Measurements from ENCODE around the gene FTSJ1. TPM values are rescaled to one million over a fixed set of nuclear protein-coding genes. Genes with fewer than 3 reads are reported as not detected.

FTSJ1 gene
- total RNA-seq, 1 experiment from 2014 or later, result 49.4 TPM

DNA sequence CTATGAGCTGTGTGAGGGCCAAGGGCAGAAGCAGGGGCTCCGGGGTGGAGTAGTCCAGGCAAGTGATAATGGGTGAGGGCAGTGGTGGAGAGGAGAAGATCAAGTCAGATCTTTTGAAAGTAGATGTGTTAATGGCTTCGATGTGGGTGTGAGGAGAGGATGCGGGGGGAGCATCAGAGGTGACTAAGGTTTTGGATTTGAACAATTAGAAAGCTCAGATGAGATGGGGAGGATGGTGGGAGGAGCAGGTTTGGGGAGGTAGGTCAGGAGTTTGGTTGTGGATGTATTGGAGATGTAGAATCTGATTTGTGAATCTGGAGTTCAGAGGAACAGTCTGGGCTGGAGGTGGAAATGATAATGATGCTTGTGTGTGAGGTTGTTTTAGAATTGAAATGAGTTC, 4.6 kb downstream of the FTSJ1 start:
- no peak overlapping the region for H3T11ph ChIP-seq (ENCODE audit: low read length)
- no peak overlapping the region for H2BK15ac ChIP-seq (ENCODE audit: low read depth, low read length)
- no peak overlapping the region for H2BK12ac ChIP-seq (ENCODE audit: insufficient read length, low read depth, low read length)
- no peaks in the 10 kb centered on the region for H3K79me1 ChIP-seq (ENCODE audit: insufficient read depth, low read depth, low read length, poor library complexity, severe bottlenecking)
- H4K8ac ChIP-seq (replicated peaks; ENCODE audit: insufficient read length, low read depth, low read length), result no peak overlapping the region
- no peak overlapping the region for H3K14ac ChIP-seq (ENCODE audit: insufficient read depth, low read length)
- Mint-ChIP-seq H3K4me1 (peaks cover 6 to 7% of the 10 kb centered on the region in 2 experiments), H3K27ac (no peak overlapping the region), H3K27me3 (ENCODE audit: low read depth) (peaks cover 1% of the 10 kb centered on the region), H3K9me3 (peaks cover 65 to 75% of the 10 kb centered on the region in 2 experiments), H3K4me3 (no peak overlapping the region), H3K36me3 (ENCODE audit: insufficient read depth in 1 of 3, low read depth in 3 of 3) (peaks cover 32 to 71% (median 52%) of the 10 kb centered on the region in 3 experiments)
- H2AK5ac ChIP-seq (ENCODE audit: insufficient read length, low read length), result no peak overlapping the region
- no peak overlapping the region for H3K4me2 ChIP-seq (ENCODE audit: insufficient read depth, insufficient read length, low read length)
- no peak overlapping the region for H3K9ac ChIP-seq (ENCODE audit: extremely low read depth, insufficient read length, low read length)
- TF ChIP-seq, protein P1, sequence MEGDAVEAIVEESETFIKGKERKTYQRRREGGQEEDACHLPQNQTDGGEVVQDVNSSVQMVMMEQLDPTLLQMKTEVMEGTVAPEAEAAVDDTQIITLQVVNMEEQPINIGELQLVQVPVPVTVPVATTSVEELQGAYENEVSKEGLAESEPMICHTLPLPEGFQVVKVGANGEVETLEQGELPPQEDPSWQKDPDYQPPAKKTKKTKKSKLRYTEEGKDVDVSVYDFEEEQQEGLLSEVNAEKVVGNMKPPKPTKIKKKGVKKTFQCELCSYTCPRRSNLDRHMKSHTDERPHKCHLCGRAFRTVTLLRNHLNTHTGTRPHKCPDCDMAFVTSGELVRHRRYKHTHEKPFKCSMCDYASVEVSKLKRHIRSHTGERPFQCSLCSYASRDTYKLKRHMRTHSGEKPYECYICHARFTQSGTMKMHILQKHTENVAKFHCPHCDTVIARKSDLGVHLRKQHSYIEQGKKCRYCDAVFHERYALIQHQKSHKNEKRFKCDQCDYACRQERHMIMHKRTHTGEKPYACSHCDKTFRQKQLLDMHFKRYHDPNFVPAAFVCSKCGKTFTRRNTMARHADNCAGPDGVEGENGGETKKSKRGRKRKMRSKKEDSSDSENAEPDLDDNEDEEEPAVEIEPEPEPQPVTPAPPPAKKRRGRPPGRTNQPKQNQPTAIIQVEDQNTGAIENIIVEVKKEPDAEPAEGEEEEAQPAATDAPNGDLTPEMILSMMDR (conservative IDR thresholded peaks at IDR 0.05), result no peak
- H3K56ac ChIP-seq (ENCODE audit: insufficient read length, low read depth, low read length), result no peak overlapping the region
- no peak overlapping the region for H2BK5ac ChIP-seq (ENCODE audit: insufficient read length, low read length)
- no peak overlapping the region for H4K5ac ChIP-seq (ENCODE audit: insufficient read length, low read depth, low read length)
- WGBS (ENCODE audit: extremely low coverage, insufficient read length, low lambda C conversion rate), result no CpG with 5 or more reads among the region's 3 CpGs
- DNase-seq, result no peak
- no peak overlapping the region for H3K4ac ChIP-seq (ENCODE audit: low read depth, low read length)
- no peak overlapping the region for H2AFZ ChIP-seq (ENCODE audit: low read length)
- H4K91ac ChIP-seq (ENCODE audit: insufficient read length, low read depth, low read length), result no peak overlapping the region
- H3K18ac ChIP-seq (ENCODE audit: insufficient read length, low read depth, low read length), result no peak overlapping the region
- H3K27ac ChIP-seq (ENCODE audit: insufficient read length, low read depth, low read length), result no peak overlapping the region
- no peaks in the 10 kb centered on the region for H3K27me3 ChIP-seq (ENCODE audit: insufficient read depth, low read length)
- H2BK120ac ChIP-seq (ENCODE audit: low read depth, low read length, poor library complexity, severe bottlenecking), result no peak overlapping the region
- no peaks in the 10 kb centered on the region for H3K4me1 ChIP-seq (ENCODE audit: insufficient read depth, low read length)
- no peak overlapping the region for H3K23ac ChIP-seq (ENCODE audit: insufficient read length, low read depth, low read length)
- H2BK20ac ChIP-seq (ENCODE audit: low read depth, low read length, poor library complexity, severe bottlenecking), result no peak overlapping the region
- no peaks in the 10 kb centered on the region for H3K23me2 ChIP-seq (ENCODE audit: insufficient read length, low read depth, low read length, poor library complexity, severe bottlenecking)
- peaks cover 35% of the 10 kb centered on the region for H3K9me3 ChIP-seq (ENCODE audit: control insufficient read depth, low read depth, low read length)
- peaks cover 3% of the 10 kb centered on the region; the same call in 1 of the 2 replicates for H3K79me2 ChIP-seq (ENCODE audit: insufficient read depth, low read length)
- no peaks in the 10 kb centered on the region for H4K20me1 ChIP-seq (ENCODE audit: control insufficient read depth, insufficient read depth, insufficient read length)

Measured in H9 (cell line).